Osteocyte (in vitro differentiated cells): Measurements from ENCODE around the gene SLC39A9. TPM values are rescaled to one million over a fixed set of nuclear protein-coding genes. Genes with fewer than 3 reads are reported as not detected.

Experiments used
- DNase-seq: peaks from one replicate; pipeline ENCODE4 v3.0.0; 2021; ENCODE audit warnings: mixed read lengths; ENCODE audit not compliant: unreplicated experiment; ENCODE audit errors: extremely low spot score
- H3K27ac Mint-ChIP-seq: one replicate; pipeline ENCODE4 v1.8.0; 2021; ENCODE audit warnings: mild to moderate bottlenecking, mixed read lengths; ENCODE audit not compliant: unreplicated experiment
- H3K27me3 Mint-ChIP-seq: one replicate; pipeline ENCODE4 v1.8.0; 2021; ENCODE audit warnings: mixed read lengths; ENCODE audit not compliant: unreplicated experiment
- H3K36me3 Mint-ChIP-seq: one replicate; pipeline ENCODE4 v1.8.0; 2021; ENCODE audit warnings: mixed read lengths; ENCODE audit not compliant: unreplicated experiment
- H3K4me1 Mint-ChIP-seq: one replicate; pipeline ENCODE4 v1.8.0; 2021; ENCODE audit warnings: mixed read lengths; ENCODE audit not compliant: unreplicated experiment
- H3K4me3 Mint-ChIP-seq: one replicate; pipeline ENCODE4 v1.8.0; 2021; ENCODE audit warnings: mild to moderate bottlenecking, moderate library complexity, mixed read lengths; ENCODE audit not compliant: unreplicated experiment
- H3K9me3 Mint-ChIP-seq: one replicate; pipeline ENCODE4 v1.8.0; 2021; ENCODE audit warnings: mixed read lengths; ENCODE audit not compliant: unreplicated experiment
- CTCF ChIP-seq: fragments of 200-600 bp; sonication (generic); IDR thresholded peaks from 2 replicates; pipeline ENCODE4 v1.5.0; 2021; ENCODE audit warnings: antibody characterized with exemption, mild to moderate bottlenecking, moderate library complexity
- total RNA-seq: library from RNA; stranded (reverse); gene quantifications from 2 replicates; pipeline ENCODE4 v1.2.1, GENCODE V29; 2021

The SLC39A9 gene
- total RNA-seq, 1 donor from 2014 or later, result 72.8 TPM

DNA sequence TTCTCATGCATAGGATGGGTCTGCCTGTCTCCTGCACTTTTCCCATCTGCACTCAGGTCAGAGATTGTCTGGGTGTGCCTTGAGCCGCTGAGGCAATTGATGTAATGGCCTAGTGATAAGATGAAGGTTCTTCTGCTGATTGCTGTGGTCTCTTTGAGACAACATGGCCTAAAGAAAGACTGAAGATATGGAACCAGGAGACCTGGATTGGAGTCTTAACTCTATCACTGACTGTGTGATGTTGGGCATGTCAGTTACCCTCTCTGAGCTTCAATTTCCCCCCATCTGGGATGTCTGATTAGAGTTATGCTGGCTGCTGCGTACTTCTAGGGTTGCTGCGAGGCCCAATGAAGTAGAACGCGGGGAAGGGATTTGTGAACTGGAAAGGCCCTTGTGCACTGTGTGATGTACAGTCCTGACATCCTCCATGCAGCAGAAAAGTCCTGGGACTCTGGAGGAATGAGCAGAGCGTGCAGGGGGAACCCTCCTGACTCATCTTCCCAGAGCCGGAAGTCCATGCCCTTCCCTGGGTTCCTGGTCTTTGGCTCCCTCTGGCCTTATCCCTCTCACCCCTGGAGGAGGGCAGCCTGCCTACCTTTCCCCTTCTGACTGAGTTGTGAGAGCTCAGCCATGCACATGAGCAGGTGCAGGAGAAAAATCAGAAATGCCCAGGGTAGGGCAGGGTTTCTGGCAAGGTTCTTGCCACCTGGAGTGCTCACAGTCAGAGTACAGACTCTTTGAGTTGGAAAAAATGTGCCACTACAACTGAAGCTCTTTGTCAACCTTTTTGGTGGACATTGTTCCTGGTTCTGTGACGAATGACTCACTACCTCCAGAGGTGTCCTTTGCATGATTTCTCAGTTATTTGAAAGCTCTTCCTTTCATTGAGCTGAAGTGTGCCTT is 107.1 kb downstream of the SLC39A9 start:
- H3K36me3 Mint-ChIP-seq, result no peaks in the 10 kb centered on the region
- peaks cover 40% of the 10 kb centered on the region for H3K27me3 Mint-ChIP-seq
- no peak overlapping the region for H3K4me3 Mint-ChIP-seq
- no peaks in the 10 kb centered on the region for H3K9me3 Mint-ChIP-seq
- no peak for TF ChIP-seq CTCF
- no peak for DNase-seq
- H3K4me1 Mint-ChIP-seq, result peaks cover 3% of the 10 kb centered on the region
- no peak overlapping the region for H3K27ac Mint-ChIP-seq

DNA sequence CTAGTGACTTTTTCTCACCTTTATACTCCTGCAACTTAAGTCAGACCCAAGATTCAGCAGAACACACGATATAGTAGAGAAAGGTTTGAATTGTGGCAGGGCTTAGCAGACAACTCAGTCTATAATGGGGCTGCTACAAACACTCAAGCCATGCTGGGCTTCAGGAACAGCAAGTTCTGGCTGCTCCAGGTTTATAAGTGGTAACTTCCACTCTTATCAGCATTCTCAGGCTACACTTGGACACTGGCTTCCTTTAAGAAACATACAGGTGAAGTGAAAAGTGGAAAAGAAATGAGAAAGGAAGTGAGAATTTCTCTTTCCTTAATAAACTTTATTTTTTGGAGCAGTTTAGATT is 107.7 kb downstream of the SLC39A9 start:
- TF ChIP-seq CTCF, result no peak
- Mint-ChIP-seq H3K27ac (no peak overlapping the region), H3K4me3 (no peak overlapping the region), H3K36me3 (no peaks in the 10 kb centered on the region), H3K4me1 (peaks cover 3% of the 10 kb centered on the region), H3K9me3 (no peaks in the 10 kb centered on the region), H3K27me3 (peaks cover 45% of the 10 kb centered on the region)
- DNase-seq, result no peak

Other genes starting within 250 kb of the SLC39A9 start
- gene DCAF5, start 245.6 kb upstream of the SLC39A9 start, total RNA-seq, result 49.5 and 56.1 TPM in 2 replicates
- gene EXD2, start 207.2 kb upstream of the SLC39A9 start, total RNA-seq, result 32.9 and 44.3 TPM in 2 replicates
- 2.6 and 3.1 TPM in 2 replicates for gene GALNT16, start 138.5 kb upstream of the SLC39A9 start, total RNA-seq
- gene ERH, start 393 bp upstream of the SLC39A9 start, total RNA-seq, result 193 and 211 TPM in 2 replicates
- gene PLEKHD1, start 86.0 kb downstream of the SLC39A9 start, total RNA-seq, result 0.08 and 0.10 TPM in 2 replicates
- not detected in 2 replicates for gene CCDC177, start 176.2 kb downstream of the SLC39A9 start, total RNA-seq
- 30.6 and 31.2 TPM in 2 replicates for gene SUSD6, start 212.9 kb downstream of the SLC39A9 start, total RNA-seq